Calu3 (cell line): ENCODE results near the gene CTSW. TPM values are rescaled to one million over a fixed set of nuclear protein-coding genes. Genes with fewer than 3 reads are reported as not detected.
A peak's percentile ranks its signal among the peaks of the same experiment; 100 is the strongest.

Experiments
- BruUV-seq: library from RNA; stranded (reverse); fragments of 400-500 nt; replicated peaks from 2 replicates; lab custom pipeline; 2021; lab: Mats Ljungman, UMichigan
- CTCF ChIA-PET: fragments of 300-600 bp; sonication (Branson Sonifier 250); formaldehyde crosslinking; loops from one replicate; lab custom pipeline; 2022; ENCODE audit warnings: antibody characterized with exemption; lab: Charles Lee
- DNase-seq: peaks from one replicate; pipeline ENCODE4 v3.0.0; 2022
- H3K27ac Mint-ChIP-seq: one replicate; pipeline ENCODE4 v1.8.0; 2022; ENCODE audit warnings: mixed read lengths; ENCODE audit not compliant: unreplicated experiment
- H3K27me3 Mint-ChIP-seq: one replicate; pipeline ENCODE4 v1.8.0; 2022; ENCODE audit warnings: mixed read lengths; ENCODE audit not compliant: unreplicated experiment
- H3K36me3 Mint-ChIP-seq: one replicate; pipeline ENCODE4 v1.8.0; 2022; ENCODE audit warnings: mild to moderate bottlenecking, moderate library complexity, mixed read lengths; ENCODE audit not compliant: insufficient read depth, unreplicated experiment
- H3K4me1 Mint-ChIP-seq: one replicate; pipeline ENCODE4 v1.8.0; 2022; ENCODE audit warnings: mild to moderate bottlenecking, low read depth, mixed read lengths; ENCODE audit not compliant: unreplicated experiment
- H3K4me3 Mint-ChIP-seq: one replicate; pipeline ENCODE4 v1.8.0; 2022; ENCODE audit warnings: mild to moderate bottlenecking, low read depth, moderate library complexity, mixed read lengths; ENCODE audit not compliant: unreplicated experiment
- H3K9me3 Mint-ChIP-seq: one replicate; pipeline ENCODE4 v1.8.0; 2022; ENCODE audit warnings: low read depth, mixed read lengths; ENCODE audit not compliant: unreplicated experiment
- intact Hi-C: fragments of 100-400 bp; cut with micrococcal nuclease; formaldehyde crosslinking; loops from one replicate; pipeline ENCODE4 v1.10.0; 2022; ENCODE audit not compliant: unreplicated experiment
- total RNA-seq: library from RNA; stranded (reverse); gene quantifications from 2 replicates; pipeline ENCODE4 v1.2.3, GENCODE V29; 2022
- TF ChIP-seq, protein P1 (sequence below): fragments of 200-600 bp; IDR thresholded peaks from one replicate; pipeline ENCODE4 v1.8.0; 2022; ENCODE audit warnings: antibody characterized with exemption; ENCODE audit not compliant: unreplicated experiment

Gene CTSW
- total RNA-seq, 1 experiment from 2014 or later = not detected

DNA sequence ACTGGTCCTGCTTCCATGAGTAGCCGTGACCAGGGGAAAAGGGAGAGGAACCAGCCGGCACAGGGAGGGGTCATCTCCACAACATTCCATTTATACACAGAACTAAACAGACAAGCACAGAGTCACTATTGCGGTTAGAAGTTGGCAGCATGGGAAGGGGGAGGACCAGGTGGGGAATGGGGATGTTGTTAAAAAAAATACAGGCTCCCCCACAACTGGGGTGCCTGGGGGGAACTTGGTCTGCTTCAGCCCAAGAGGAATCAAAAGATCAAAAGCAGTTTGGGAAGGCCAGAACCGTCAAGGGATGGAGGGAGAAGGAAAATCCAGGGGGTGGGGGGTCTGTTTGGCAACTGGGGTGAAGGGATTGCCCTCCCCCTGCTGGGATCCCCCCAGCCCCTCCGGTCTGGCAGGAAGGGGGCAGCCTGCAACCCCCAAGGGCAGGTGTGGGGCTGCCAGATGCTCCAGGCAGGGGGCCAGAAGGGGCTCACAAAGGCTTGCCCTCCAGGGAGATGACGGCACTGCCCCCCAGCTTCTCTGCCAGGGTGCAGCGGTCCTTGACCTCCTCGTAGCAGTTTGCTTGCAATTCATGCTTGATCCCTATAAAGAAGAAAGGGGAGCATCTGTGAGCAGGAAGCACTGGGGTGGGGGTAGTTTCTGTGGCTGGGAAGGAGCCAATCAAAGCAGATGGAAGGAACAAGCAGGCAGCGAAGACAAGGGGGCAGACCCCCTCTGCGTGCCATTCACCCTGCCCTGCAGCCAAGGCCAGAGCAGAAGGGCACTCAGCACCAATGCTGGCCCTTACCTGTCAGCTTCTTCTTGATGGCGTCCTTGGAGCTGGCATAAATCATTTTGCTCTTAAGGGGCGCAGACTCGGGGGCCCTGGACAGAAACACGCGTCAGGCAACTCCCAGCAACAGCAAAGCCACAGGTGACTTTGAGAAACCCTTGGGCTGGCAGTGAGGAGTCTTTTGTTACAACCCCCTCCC is 24.5 kb upstream of the CTSW start:
- peaks cover 100% of the 10 kb centered on the region for H3K36me3 Mint-ChIP-seq
- peak overlapping the region; percentile 79 for H3K27ac Mint-ChIP-seq
- H3K9me3 Mint-ChIP-seq = no peaks in the 10 kb centered on the region
- peaks cover 45% of the 10 kb centered on the region for H3K4me1 Mint-ChIP-seq
- no peaks in the 10 kb centered on the region for H3K27me3 Mint-ChIP-seq
- DNase-seq = no peak
- TF ChIP-seq, protein P1, sequence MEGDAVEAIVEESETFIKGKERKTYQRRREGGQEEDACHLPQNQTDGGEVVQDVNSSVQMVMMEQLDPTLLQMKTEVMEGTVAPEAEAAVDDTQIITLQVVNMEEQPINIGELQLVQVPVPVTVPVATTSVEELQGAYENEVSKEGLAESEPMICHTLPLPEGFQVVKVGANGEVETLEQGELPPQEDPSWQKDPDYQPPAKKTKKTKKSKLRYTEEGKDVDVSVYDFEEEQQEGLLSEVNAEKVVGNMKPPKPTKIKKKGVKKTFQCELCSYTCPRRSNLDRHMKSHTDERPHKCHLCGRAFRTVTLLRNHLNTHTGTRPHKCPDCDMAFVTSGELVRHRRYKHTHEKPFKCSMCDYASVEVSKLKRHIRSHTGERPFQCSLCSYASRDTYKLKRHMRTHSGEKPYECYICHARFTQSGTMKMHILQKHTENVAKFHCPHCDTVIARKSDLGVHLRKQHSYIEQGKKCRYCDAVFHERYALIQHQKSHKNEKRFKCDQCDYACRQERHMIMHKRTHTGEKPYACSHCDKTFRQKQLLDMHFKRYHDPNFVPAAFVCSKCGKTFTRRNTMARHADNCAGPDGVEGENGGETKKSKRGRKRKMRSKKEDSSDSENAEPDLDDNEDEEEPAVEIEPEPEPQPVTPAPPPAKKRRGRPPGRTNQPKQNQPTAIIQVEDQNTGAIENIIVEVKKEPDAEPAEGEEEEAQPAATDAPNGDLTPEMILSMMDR = no peak
- CTCF ChIA-PET = interaction anchor here (0.6 to 0.7 kb wide), 3 partner anchors 13 to 605 kb away, joined by 3 to 10 read pairs (median 5); no protein-coding TSS in a partner anchor
- H3K4me3 Mint-ChIP-seq = peak overlapping the region; percentile 84
- BruUV-seq = TSS peak; percentile 61
- intact Hi-C loops = no loop called here

DNA sequence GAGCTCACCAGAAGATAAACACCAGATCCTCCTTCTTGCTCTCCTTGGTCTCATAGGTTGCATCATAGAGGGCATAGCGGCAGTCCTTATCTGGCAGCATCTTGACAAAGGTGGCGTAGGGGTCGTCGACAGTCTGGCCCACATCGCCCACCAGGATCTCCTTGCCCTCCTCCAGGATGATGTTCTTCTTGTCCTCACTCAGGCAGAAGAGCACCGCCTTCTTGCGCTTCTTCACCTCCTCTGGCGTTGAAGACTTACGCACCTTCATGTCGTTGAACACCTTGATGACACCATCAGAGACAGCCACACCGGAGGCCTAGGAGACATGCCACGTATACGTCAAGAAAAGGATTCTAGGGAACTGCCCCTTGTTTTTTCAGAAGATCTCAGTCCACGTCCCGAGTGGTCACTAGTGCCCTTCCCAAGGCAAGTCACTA is 23.7 kb upstream of the CTSW start:
- H3K4me1 Mint-ChIP-seq = peaks cover 47% of the 10 kb centered on the region
- CTCF ChIA-PET = interaction anchor here (0.7 kb wide), 1 partner anchor 263 kb away, joined by 3 read pairs; no protein-coding TSS in a partner anchor

DNA sequence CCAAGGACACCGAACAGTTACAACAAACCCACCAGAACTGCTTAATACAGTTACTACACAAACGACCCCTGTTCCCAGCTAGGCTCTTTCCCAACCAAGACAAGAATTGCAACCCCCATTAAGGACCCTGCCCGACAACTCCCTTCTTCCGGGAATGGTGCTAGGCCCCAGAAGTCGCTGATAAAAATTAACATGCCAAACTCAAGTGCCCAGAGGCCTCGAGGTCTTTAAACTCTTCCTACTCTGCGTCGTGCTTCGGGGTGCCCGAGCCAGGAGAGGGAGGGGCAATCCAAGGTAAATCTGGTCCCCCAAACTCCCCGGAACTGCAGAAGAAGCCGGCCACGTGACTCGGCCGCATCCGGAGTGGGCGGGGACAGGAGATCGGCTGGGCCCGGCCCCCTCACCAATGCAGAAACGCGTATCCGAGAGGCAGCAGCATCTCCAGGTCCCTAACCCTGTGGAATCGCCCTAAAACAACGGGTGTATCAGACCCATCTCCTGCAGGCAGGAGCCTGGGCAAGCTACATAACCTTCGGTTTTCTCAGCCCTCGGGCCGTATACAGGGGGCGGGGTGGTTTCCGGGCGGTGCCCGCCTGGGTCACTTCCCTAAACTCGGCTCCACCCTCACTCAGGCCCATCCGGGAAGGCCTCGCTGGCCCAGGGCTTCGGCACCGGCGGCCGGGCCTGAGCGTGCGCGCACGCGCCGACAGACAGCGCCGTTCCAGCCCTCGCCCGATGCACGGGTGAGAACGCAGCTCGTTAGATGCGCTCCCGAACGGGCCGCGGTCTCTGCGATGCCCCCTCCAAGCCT is 22.7 kb upstream of the CTSW start:
- intact Hi-C loops = no loop called here
- CTCF ChIA-PET = no interaction called here
- no TSS peak for BruUV-seq
- Mint-ChIP-seq H3K27ac (peak overlapping the region; percentile 84), H3K9me3 (no peaks in the 10 kb centered on the region), H3K4me3 (peak overlapping the region; percentile 84), H3K4me1 (peaks cover 47% of the 10 kb centered on the region), H3K36me3 (peaks cover 100% of the 10 kb centered on the region), H3K27me3 (no peaks in the 10 kb centered on the region)
- peak; percentile 82 for DNase-seq
- TF ChIP-seq, protein P1 = no peak

More for the DNA sequence above, 23.7 kb upstream of the CTSW start:
- Mint-ChIP-seq H3K9me3 (no peaks in the 10 kb centered on the region), H3K27me3 (no peaks in the 10 kb centered on the region), H3K36me3 (peaks cover 100% of the 10 kb centered on the region), H3K27ac (peak overlapping the region; percentile 84), H3K4me3 (peak overlapping the region; percentile 84)
- intact Hi-C loops = no loop called here
- no peak for DNase-seq
- TF ChIP-seq, protein P1 = no peak
- BruUV-seq = no TSS peak

DNA sequence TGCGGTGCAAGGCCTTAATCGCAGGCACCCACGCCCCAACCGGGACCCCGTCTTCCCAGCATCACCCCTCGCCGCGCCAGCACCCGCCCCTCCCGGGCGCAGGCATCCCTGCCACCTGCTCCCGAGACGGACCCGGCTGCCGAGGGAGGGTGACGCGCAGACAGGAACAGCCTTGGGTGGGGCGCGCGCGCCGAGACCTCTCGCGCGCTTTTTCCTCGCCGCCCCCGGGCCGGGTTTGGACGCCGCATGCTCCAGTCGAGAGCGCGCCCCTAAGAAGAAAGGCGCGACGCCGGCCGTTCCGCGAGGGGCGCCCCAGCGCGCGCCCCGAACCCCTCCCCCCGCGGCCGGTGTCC is 22.2 kb upstream of the CTSW start:
- Mint-ChIP-seq H3K27ac (no peak overlapping the region), H3K4me1 (peaks cover 47% of the 10 kb centered on the region), H3K4me3 (peak overlapping the region; percentile 84), H3K36me3 (peaks cover 100% of the 10 kb centered on the region), H3K9me3 (no peaks in the 10 kb centered on the region), H3K27me3 (no peaks in the 10 kb centered on the region)
- intact Hi-C loops = no loop called here
- no peak for DNase-seq
- BruUV-seq = no TSS peak
- CTCF ChIA-PET = interaction anchor here (1.5 to 2.9 kb wide), 2 partner anchors 31 to 77 kb away, joined by 3 to 37 read pairs; partner anchors contain the start of gene FIBP
- TF ChIP-seq, protein P1 = no peak
